ENCODE data around the gene CSRP3.

CSRP3 gene

GRCh38 chr11:19199771-19200170, 2.0 kb downstream of the CSRP3 start:
- TF ChIP-seq CTCF (IDR thresholded peaks at IDR 0.05; ENCODE audit: borderline replicate concordance, insufficient read depth, low read depth, low read length): no peak
- no peak overlapping the region for H3K4me3 ChIP-seq (ENCODE audit: low read depth, low read length)

- no peak overlapping the region for H3K4me3 ChIP-seq (ENCODE audit: low read depth, low read length)
- TF ChIP-seq CTCF (IDR thresholded peaks at IDR 0.05; ENCODE audit: borderline replicate concordance, insufficient read depth, low read depth, low read length): no peak
These were observed 2.7 kb downstream of the CSRP3 start for GRCh38 chr11:19199048-19199447.

- no peak overlapping the region for H3K4me3 ChIP-seq (ENCODE audit: low read depth, low read length)
- TF ChIP-seq CTCF (IDR thresholded peaks at IDR 0.05; ENCODE audit: borderline replicate concordance, insufficient read depth, low read depth, low read length): no peak
These were observed 5.4 kb downstream of the CSRP3 start for GRCh38 chr11:19196432-19196831.

GRCh38 chr11:19194620-19195308, 7.0 kb downstream of the CSRP3 start:
- H3K4me3 ChIP-seq (ENCODE audit: low read depth, low read length): no peak overlapping the region
- no peak for TF ChIP-seq CTCF (IDR thresholded peaks at IDR 0.05; ENCODE audit: borderline replicate concordance, insufficient read depth, low read depth, low read length)

- no peak for TF ChIP-seq CTCF (IDR thresholded peaks at IDR 0.05; ENCODE audit: borderline replicate concordance, insufficient read depth, low read depth, low read length)
- H3K4me3 ChIP-seq (ENCODE audit: low read depth, low read length): no peak overlapping the region
These were observed 7.9 kb downstream of the CSRP3 start for GRCh38 chr11:19193916-19194315.

GRCh38 chr11:19191530-19192169, 10.1 kb downstream of the CSRP3 start:
- H3K4me3 ChIP-seq (ENCODE audit: low read depth, low read length): no peak overlapping the region

More at GRCh38 chr11:19191530-19192169, 10.1 kb downstream of the CSRP3 start:
- TF ChIP-seq CTCF (IDR thresholded peaks at IDR 0.05; ENCODE audit: borderline replicate concordance, insufficient read depth, low read depth, low read length): no peak
